ENCODE data around the gene SARDH. TPM values are rescaled to one million over a fixed set of nuclear protein-coding genes. Genes with fewer than 3 reads are reported as not detected.

SARDH gene
- total and polyA plus RNA-seq, 9 of the 15 experiments (the other 6 are each of a cell fraction or from before 2014, with no cell fraction given): 0.14 TPM; not detected in 8

DNA sequence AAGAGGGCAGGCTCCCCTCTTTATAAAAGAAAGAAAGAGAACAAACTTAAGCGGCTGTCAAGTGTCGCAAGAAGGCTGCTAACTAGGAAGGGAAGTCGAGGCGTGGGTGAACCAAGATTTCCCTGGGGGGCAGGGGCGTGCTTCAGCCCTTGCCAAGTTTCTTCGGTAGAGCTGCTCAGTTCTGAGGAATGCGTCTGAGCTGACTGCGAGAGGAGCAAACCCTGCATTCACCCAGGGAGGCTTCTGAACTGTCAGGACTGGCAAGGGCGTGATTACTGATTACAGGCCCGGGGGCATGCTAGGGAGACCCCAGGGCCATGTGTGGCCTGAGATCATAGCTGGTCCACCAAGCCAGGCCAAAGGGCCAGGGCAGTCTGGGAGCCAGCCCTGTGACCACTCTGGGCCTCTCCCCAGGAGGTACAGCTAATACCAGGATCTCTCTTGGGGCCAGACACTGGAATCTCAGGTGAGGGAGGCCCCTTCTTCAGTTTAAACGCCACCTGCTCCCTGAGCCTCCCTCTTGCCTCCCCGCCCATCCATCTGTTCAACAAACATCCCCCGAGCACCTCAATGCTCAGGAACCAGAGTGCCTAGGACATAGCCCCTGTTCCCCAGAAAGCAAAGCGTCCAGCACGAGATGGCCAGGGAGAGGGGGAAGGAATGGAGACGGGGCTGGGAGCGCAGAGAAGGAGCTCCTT lies 30.9 kb downstream of the SARDH start:
- no peak overlapping the region for H3K4me2 ChIP-seq (ENCODE audit: insufficient read depth, low read length)
- CTCF ChIA-PET (ENCODE audit: low intra/inter-chr PET ratio): no interaction called here
- no peak overlapping the region for H3K27ac ChIP-seq (ENCODE audit: extremely low read depth, low read depth, low read length)
- DNase-seq (ENCODE audit: extremely low read depth in 1 of 4, low spot score in 3 of 4) (no peak), FAIRE-seq (no peak), ATAC-seq (no peak)
- no peaks in the 10 kb centered on the region for H3K9me1 ChIP-seq (ENCODE audit: control insufficient read depth, insufficient read depth, low read length)
- H3K36me3 ChIP-seq (ENCODE audit: control insufficient read depth, insufficient read depth, low read length): no peaks in the 10 kb centered on the region
- H3K9me3 ChIP-seq (replicated peaks; ENCODE audit: control insufficient read depth, insufficient read depth, low read depth, low read length): no peaks in the 10 kb centered on the region
- no peaks in the 10 kb centered on the region for H3K79me2 ChIP-seq (ENCODE audit: control insufficient read depth, insufficient read depth, low read length)
- peaks cover 15 to 54% of the 10 kb centered on the region in 2 experiments; a peak in 4 of 5 replicates for H3K27me3 ChIP-seq (ENCODE audit: control insufficient read depth in 2 of 2, insufficient read depth in 2 of 2, low read length in 2 of 2)
- peaks cover 0 to 16% of the 10 kb centered on the region in 2 experiments; a peak in 2 of 5 replicates for H3K4me1 ChIP-seq (replicated peaks in 1 of 2; ENCODE audit: control insufficient read depth in 2 of 2, insufficient read depth in 2 of 2, low read length in 2 of 2)
- no peak overlapping the region for H3K9ac ChIP-seq (ENCODE audit: insufficient read depth in 1 of 2, low read depth in 2 of 2, low read length in 2 of 2)
- POLR2A ChIA-PET: interaction anchor here (0.6 to 1.1 kb wide), 2 partner anchors 15 to 151 kb away, joined by 3 read pairs; no protein-coding TSS in a partner anchor
- intact Hi-C loops (cut with micrococcal nuclease): no loop called here
- no TSS peak for BruUV-seq (replicated peaks)
- in situ Hi-C loops (cut with MboI): no loop called here
- no peak overlapping the region for H2AFZ ChIP-seq (ENCODE audit: low read depth, low read length)
- peaks cover 4% of the 10 kb centered on the region; the same call in 1 of the 2 replicates for H4K20me1 ChIP-seq (replicated peaks; ENCODE audit: control insufficient read depth, insufficient read depth, low read length)
- no peak overlapping the region for H3K4me3 ChIP-seq
- WGBS (ENCODE audit: insufficient coverage, low coverage, missing lambda C conversion rate): under 1% methylated on average over 15 of the region's 17 CpGs
- TF ChIP-seq, protein P1, sequence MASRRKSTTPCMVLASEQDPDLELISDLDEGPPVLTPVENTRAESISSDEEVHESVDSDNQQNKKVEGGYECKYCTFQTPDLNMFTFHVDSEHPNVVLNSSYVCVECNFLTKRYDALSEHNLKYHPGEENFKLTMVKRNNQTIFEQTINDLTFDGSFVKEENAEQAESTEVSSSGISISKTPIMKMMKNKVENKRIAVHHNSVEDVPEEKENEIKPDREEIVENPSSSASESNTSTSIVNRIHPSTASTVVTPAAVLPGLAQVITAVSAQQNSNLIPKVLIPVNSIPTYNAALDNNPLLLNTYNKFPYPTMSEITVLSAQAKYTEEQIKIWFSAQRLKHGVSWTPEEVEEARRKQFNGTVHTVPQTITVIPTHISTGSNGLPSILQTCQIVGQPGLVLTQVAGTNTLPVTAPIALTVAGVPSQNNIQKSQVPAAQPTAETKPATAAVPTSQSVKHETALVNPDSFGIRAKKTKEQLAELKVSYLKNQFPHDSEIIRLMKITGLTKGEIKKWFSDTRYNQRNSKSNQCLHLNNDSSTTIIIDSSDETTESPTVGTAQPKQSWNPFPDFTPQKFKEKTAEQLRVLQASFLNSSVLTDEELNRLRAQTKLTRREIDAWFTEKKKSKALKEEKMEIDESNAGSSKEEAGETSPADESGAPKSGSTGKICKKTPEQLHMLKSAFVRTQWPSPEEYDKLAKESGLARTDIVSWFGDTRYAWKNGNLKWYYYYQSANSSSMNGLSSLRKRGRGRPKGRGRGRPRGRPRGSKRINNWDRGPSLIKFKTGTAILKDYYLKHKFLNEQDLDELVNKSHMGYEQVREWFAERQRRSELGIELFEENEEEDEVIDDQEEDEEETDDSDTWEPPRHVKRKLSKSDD (conservative IDR thresholded peaks at IDR 0.05; ENCODE audit: low read length): no peak
- no peak for TF ChIP-seq ZNF197 (CRISPR knock-in tag; IDR thresholded peaks at IDR 0.05; ENCODE audit: low read depth)
- no peak for TF ChIP-seq DNMT1 (IDR thresholded peaks at IDR 0.05)
- no peak for TF ChIP-seq HNRNPLL (IDR thresholded peaks at IDR 0.05; ENCODE audit: low read depth, low read length, poor library complexity, severe bottlenecking)
- TF ChIP-seq ZNF589 (CRISPR knock-in tag; IDR thresholded peaks at IDR 0.05; ENCODE audit: low read depth): no peak
- no peak for TF ChIP-seq ZNF79 (CRISPR knock-in tag; IDR thresholded peaks at IDR 0.05; ENCODE audit: low read depth)
- no peak for TF ChIP-seq ZNF133 (CRISPR knock-in tag; IDR thresholded peaks at IDR 0.05)
- no peak for TF ChIP-seq ESRRA (IDR thresholded peaks at IDR 0.05; ENCODE audit: borderline replicate concordance, low read depth)
- TF ChIP-seq, protein P2, sequence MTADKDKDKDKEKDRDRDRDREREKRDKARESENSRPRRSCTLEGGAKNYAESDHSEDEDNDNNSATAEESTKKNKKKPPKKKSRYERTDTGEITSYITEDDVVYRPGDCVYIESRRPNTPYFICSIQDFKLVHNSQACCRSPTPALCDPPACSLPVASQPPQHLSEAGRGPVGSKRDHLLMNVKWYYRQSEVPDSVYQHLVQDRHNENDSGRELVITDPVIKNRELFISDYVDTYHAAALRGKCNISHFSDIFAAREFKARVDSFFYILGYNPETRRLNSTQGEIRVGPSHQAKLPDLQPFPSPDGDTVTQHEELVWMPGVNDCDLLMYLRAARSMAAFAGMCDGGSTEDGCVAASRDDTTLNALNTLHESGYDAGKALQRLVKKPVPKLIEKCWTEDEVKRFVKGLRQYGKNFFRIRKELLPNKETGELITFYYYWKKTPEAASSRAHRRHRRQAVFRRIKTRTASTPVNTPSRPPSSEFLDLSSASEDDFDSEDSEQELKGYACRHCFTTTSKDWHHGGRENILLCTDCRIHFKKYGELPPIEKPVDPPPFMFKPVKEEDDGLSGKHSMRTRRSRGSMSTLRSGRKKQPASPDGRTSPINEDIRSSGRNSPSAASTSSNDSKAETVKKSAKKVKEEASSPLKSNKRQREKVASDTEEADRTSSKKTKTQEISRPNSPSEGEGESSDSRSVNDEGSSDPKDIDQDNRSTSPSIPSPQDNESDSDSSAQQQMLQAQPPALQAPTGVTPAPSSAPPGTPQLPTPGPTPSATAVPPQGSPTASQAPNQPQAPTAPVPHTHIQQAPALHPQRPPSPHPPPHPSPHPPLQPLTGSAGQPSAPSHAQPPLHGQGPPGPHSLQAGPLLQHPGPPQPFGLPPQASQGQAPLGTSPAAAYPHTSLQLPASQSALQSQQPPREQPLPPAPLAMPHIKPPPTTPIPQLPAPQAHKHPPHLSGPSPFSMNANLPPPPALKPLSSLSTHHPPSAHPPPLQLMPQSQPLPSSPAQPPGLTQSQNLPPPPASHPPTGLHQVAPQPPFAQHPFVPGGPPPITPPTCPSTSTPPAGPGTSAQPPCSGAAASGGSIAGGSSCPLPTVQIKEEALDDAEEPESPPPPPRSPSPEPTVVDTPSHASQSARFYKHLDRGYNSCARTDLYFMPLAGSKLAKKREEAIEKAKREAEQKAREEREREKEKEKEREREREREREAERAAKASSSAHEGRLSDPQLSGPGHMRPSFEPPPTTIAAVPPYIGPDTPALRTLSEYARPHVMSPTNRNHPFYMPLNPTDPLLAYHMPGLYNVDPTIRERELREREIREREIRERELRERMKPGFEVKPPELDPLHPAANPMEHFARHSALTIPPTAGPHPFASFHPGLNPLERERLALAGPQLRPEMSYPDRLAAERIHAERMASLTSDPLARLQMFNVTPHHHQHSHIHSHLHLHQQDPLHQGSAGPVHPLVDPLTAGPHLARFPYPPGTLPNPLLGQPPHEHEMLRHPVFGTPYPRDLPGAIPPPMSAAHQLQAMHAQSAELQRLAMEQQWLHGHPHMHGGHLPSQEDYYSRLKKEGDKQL (CRISPR knock-in tag; IDR thresholded peaks at IDR 0.05; ENCODE audit: borderline replicate concordance): no peak
- TF ChIP-seq FOS (IDR thresholded peaks at IDR 0.05; ENCODE audit: extremely low read depth, insufficient read length): no peak
- TF ChIP-seq ZSCAN32 (CRISPR knock-in tag; IDR thresholded peaks at IDR 0.05): no peak
- TF ChIP-seq, protein P3, sequence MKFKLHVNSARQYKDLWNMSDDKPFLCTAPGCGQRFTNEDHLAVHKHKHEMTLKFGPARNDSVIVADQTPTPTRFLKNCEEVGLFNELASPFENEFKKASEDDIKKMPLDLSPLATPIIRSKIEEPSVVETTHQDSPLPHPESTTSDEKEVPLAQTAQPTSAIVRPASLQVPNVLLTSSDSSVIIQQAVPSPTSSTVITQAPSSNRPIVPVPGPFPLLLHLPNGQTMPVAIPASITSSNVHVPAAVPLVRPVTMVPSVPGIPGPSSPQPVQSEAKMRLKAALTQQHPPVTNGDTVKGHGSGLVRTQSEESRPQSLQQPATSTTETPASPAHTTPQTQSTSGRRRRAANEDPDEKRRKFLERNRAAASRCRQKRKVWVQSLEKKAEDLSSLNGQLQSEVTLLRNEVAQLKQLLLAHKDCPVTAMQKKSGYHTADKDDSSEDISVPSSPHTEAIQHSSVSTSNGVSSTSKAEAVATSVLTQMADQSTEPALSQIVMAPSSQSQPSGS (CRISPR knock-in tag; IDR thresholded peaks at IDR 0.05): no peak
